Bronchial epithelial cell (primary cell): Measurements from ENCODE around the gene ABHD12B. TPM values are rescaled to one million over a fixed set of nuclear protein-coding genes. Genes with fewer than 3 reads are reported as not detected.

ENCODE experiments used
- DNase-seq: peaks from one replicate; pipeline ENCODE4 v3.0.0-alpha.2; 2010; ENCODE audit warnings: low read depth
- FAIRE-seq: peaks from 2 replicates; lab custom pipeline; 2011; peaks lifted over from hg19 to GRCh38; lab: Jason Lieb, UNC
- H3K27me3 ChIP-seq: 2 replicates; pipeline ENCODE4 v1.5.1; 2011; ENCODE audit warnings: low read length; ENCODE audit not compliant: control insufficient read depth, insufficient read depth
- H3K36me3 ChIP-seq: 2 replicates; pipeline ENCODE4 v1.5.1; 2011; ENCODE audit warnings: low read length; ENCODE audit not compliant: control insufficient read depth, insufficient read depth
- H3K4me3 ChIP-seq: 2 replicates; pipeline ENCODE4 v1.5.1; 2011; ENCODE audit warnings: mild to moderate bottlenecking, low read depth, low read length, control low read depth
- total RNA-seq: library from RNA; depleted of rRNA; stranded (reverse); fragments of >200 nt; gene quantifications from 2 replicates; pipeline ENCODE4 v1.2.1, GENCODE V29; 2014
- TF ChIP-seq, protein P1 (sequence below): IDR thresholded peaks from 2 replicates; pipeline ENCODE4 v1.5.1; 2011; ENCODE audit warnings: mild to moderate bottlenecking, moderate library complexity, low read length, control low read depth, inconsistent platforms; ENCODE audit not compliant: insufficient read depth, severe bottlenecking

ABHD12B gene, protein sequence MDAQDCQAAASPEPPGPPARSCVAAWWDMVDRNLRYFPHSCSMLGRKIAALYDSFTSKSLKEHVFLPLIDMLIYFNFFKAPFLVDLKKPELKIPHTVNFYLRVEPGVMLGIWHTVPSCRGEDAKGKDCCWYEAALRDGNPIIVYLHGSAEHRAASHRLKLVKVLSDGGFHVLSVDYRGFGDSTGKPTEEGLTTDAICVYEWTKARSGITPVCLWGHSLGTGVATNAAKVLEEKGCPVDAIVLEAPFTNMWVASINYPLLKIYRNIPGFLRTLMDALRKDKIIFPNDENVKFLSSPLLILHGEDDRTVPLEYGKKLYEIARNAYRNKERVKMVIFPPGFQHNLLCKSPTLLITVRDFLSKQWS
- total RNA-seq, result not detected in 2 replicates

DNA sequence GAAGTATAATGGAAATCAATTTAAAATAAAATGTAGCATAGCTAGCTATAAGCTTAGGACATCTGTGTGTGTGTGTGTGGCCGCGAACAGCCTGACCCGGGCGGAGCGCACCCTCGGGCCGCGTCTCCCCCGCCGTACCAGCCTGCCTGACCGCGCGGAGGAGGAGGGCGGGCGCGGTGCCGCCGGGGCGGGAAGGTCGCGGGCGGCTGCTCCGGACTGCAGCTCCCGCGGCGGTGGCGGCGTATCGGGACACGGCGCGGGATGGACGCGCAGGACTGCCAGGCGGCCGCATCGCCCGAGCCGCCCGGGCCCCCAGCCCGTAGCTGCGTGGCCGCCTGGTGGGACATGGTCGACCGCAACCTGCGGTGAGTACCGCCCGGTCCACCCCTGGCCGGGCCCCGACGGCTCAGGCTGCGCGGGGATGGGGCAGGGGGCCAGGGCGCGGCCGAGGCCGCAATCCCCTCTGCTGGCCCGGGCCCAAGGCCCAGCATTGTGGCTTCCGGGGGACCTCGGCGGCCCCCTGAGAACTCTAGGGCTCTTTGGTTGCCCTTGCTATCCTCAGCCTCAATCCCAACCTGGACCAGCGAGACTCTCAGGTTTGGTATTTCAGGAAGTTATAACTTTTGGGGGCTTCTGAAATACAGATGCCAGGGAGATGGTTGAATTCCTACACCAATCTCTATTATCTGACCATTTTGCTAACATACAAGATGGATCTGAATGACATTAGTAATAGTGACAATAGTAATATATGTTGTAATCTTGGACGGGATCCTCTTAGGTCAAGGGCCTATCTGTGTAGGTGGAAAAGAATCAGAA is at the start of gene ABHD12B:
ABHD12B (plus strand) TSS at position 140 of the 819 bp plus-strand sequence; CDS start at position 262, 122 bp downstream.
- no peaks in the 10 kb centered on the region for H3K36me3 ChIP-seq
- TF ChIP-seq, protein P1, sequence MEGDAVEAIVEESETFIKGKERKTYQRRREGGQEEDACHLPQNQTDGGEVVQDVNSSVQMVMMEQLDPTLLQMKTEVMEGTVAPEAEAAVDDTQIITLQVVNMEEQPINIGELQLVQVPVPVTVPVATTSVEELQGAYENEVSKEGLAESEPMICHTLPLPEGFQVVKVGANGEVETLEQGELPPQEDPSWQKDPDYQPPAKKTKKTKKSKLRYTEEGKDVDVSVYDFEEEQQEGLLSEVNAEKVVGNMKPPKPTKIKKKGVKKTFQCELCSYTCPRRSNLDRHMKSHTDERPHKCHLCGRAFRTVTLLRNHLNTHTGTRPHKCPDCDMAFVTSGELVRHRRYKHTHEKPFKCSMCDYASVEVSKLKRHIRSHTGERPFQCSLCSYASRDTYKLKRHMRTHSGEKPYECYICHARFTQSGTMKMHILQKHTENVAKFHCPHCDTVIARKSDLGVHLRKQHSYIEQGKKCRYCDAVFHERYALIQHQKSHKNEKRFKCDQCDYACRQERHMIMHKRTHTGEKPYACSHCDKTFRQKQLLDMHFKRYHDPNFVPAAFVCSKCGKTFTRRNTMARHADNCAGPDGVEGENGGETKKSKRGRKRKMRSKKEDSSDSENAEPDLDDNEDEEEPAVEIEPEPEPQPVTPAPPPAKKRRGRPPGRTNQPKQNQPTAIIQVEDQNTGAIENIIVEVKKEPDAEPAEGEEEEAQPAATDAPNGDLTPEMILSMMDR, result no peak
- FAIRE-seq (no peak), DNase-seq (no peak)
- no peak within 1 kb of the TSS for H3K4me3 ChIP-seq
- H3K27me3 ChIP-seq, result peaks cover 12% of the 10 kb centered on the region

DNA sequence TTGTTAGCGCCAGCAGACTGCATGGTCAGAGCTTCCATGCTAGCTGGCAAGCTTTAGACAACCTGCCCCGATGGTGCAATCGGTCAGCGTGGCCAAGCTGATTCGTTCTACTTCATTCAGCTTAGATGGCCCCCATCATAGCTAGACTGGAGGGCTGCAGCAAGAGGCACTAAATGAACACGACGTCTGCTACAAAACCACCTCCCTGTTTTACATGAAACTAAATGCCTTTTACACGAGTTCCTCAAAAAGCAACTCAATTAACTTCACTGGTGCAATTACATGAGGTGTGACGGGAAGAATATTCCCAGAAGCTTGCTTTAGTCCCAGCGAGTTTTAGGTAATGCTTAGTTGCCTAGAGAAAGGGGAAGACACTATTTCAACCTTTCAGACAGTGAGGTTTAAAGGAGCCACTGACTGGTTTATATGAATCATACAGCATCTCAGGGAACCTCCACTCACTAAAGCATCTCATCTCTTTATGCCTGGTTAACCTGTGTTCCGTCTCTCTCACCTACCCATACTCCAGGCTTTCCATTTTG is 49.3 kb upstream of the ABHD12B start:
- FAIRE-seq, result no peak
- no peak overlapping the region for H3K4me3 ChIP-seq
- H3K36me3 ChIP-seq, result peaks cover 2% of the 10 kb centered on the region
- peak; percentile 15 for DNase-seq
- TF ChIP-seq, protein P1, result no peak
- no peaks in the 10 kb centered on the region for H3K27me3 ChIP-seq

DNA sequence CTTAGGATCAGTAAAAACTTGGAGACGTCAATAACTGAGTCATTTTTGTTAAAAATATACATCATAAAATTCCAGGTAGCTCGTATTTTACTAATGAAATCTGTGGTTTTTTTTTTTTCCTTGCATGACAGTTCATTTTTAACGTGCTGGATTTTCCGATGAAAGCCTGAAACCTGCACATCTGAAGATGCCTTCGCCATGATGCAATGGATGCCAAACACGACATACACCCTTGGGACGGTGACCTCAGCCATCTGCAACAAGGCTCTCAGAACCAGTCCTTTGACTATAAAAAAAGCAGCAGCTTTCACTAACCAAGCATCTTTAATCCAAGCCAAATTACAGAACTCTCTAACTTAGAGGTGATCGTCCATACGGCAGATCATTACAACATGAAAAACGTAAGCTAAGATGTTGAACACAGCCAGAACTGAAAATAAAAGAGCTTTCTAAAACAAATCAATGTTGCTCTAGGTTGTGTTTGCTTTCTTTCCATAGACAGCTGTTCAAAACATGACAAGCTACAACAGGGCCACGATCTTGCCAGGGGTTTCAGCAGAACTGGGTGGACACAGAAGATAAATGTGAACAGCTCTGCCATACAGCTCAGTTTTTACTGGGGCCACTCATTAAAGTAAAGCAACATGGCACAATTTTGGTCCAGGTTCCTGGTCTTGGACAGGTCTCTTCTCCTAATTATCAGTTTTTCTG is 48.6 kb upstream of the ABHD12B start:
- no peak overlapping the region for H3K4me3 ChIP-seq
- no peak for DNase-seq
- TF ChIP-seq, protein P1, result no peak
- no peaks in the 10 kb centered on the region for H3K27me3 ChIP-seq
- H3K36me3 ChIP-seq, result peaks cover 2% of the 10 kb centered on the region
- no peak for FAIRE-seq

DNA sequence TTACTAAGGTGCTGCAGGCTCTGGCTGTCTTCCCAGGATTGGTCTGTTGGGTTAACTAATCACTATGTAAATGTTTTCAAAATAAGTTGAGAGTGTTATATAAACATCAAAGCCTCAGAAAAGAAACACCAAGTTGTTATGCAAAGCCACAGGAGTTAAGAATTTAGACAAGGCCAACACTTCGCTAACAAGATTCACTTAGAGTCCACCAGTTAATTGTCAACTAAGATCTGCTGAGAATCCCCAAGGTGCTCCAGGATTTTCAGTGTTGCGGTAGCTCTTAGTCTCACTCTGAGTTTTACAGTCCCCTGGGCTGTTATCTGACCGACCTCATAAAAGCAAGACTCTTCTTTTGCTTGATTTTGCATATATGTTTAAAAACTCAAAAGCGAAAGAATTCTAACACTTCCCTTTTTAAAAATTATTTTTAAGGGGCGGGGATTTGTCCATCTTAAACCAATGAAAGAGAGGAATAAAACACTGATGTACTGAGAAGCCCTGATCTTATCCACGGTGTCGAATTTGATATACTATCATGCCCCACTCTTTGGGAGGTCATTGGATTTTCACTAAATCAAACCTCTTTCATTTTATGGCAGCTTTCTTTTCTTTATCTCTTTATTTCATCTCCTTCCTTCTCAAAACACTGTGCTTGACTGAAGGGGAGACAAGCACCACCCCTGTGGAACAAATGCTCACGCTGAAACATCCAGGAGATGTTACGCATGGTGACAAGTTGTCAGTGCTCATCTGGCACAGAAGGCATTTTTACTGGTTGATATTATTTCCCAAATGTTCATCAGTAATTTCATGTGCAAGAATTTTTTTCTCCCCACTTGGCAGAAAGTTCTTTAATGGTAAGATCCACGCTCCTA is 47.9 kb upstream of the ABHD12B start:
- H3K27me3 ChIP-seq, result no peaks in the 10 kb centered on the region
- peaks cover 2% of the 10 kb centered on the region for H3K36me3 ChIP-seq
- TF ChIP-seq, protein P1, result no peak
- DNase-seq (peak; percentile 25), FAIRE-seq (no peak)
- no peak overlapping the region for H3K4me3 ChIP-seq

DNA sequence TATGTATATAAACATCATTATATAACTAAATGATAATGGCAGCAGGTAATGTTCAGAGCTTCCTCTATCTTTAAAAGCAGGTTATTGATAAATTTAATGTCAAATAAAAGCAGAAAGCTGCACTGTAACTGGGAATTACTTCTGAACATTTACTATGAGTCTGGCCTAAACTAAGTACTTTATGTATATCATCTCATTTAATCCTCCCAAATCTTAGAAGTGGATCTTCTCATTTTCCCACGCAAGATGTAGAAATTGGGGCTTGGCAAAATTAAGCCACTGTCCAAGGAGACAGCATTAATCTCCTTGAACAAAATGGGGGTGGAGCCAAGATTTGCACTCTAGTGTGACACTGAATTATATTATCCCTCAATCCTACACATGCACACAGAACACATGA is 46.5 kb upstream of the ABHD12B start:
- H3K36me3 ChIP-seq, result peaks cover 2% of the 10 kb centered on the region
- no peaks in the 10 kb centered on the region for H3K27me3 ChIP-seq
- H3K4me3 ChIP-seq, result no peak overlapping the region
- TF ChIP-seq, protein P1, result no peak
- FAIRE-seq (no peak), DNase-seq (no peak)
